Right renal cortex interstitium (tissue), 3 donors: ENCODE results near the gene LBR. TPM values are rescaled to one million over a fixed set of nuclear protein-coding genes. Genes with fewer than 3 reads are reported as not detected.

Experiments
- DNase-seq, 3 donors: peaks; one replicate each; pipeline ENCODE4 v3.0.0-alpha.2; 2013; ENCODE audit warnings: low read depth in 3 of 3, low spot score in 2 of 3
- polyA plus RNA-seq, 3 donors: library from polyadenylated mRNA; unstranded; fragments of 120-200 nt; gene quantifications; one replicate each; pipeline ENCODE4 v1.2.1, GENCODE V29; 2013; ENCODE audit not compliant: insufficient read length in 3 of 3

LBR gene
- polyA plus RNA-seq, 3 donors, result 80.3 to 85.7 (median 83.8) TPM

GRCh38 chr1:225425201-225425786 lies 2.5 kb downstream of the LBR start:
- DNase-seq, result no peak

DNA sequence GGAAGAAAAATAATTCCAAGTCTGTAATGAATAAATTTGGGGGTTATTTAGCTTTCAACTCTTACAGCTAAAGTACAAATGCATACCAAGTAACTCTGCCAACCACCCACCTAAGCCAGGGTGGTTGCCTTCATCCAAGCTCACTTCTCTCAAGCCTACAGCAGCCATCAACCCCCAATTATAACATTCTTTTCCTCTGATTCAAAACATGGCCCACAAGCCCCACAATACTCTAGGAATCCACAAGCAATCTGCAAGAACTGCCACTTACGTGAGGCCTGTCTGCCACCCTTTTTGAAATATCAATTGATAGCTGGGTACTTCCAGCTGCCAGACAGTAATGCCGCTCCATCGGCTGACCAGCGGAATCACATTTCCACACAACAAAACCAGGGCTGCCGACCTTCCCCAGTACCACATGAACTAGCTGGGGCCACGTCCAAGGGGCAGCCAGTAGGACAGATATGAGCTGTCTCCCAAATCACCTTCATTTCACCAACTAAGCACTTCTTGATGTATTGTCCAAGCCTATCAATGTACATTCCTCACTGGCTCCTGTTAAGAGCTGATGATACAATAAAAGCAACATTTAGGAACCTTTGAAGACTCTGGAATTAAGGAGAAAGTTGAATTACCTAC lies 3.2 kb downstream of the LBR start:
- no peak for DNase-seq

DNA sequence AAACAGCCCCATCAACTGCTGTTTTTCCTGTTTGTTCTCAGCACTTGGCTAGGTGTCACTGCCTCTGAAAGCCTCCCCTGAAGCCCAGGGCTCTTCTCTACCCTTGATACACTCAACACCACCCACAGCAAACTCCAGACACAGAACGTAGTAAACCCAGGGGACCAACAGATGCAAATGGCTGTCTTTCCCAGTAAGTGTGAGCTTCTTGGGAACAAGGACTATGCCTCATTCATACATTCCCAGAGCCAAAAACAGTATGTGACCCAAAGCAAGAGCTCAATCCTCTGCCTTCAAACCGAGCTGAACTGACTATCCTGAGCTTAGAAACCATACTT lies 4.4 kb downstream of the LBR start:
- no peak for DNase-seq

DNA sequence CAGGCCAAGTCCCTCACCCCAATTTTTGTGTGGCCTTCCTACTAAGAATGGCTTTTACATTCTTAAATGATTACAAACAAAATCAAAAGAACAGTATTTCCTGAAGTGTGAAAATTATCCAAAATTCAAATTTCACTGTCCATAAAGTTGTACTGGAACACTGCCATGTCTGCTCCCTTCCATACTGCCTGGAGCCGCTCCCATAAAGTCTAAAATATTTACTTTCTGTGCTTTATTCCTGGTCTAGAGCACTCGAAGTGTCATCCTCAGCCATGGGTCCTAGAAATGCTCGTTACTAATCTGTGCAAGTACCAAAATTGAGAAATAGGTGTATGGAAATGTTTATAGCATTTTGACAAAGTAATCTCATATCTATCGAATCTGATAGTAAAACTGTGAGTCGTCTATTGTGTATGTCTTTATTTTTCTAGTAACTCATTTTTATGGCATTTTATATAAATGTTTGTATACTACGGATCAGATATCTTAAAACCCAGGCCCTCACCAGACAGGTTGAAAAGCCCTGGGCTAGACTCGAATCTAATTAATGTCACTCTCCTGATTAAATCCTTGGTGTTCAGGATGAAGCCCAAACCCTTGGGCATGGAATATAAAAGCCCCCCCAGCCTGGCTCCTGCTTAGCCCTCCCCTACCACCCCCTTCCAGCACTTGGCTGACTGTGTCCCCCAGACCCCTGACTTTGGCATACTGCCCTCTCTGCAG lies 4.9 kb downstream of the LBR start:
- no peak for DNase-seq

DNA sequence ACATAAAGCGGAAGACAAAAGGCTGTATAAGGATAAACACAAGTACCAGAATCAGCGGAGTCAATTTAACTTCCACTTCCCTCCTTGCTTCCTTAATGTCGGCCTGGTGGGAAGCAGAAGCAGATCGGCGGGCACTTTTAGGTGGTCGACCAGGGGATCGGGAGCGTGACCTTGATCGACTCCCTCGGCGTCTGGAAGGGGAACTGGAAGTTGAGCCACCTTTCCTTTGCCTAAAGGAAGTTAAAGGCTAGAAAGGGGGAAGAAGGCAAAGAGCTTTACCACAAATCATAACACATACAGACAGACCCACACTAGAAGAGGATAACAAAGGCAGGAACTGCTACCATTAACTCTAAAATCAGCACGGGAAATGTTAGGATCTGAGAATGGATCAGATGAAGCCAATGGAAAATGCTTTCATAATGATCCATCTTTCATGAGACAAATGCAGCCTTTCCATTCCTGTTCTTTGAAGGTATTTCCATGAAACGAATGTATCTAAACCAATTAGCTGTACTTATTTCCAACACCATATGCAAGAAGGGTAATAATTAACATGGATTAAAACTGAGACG lies 5.7 kb downstream of the LBR start:
- DNase-seq, result no peak

GRCh38 chr1:225418598-225418997 lies 9.2 kb downstream of the LBR start:
- DNase-seq, result no peak

- DNase-seq, result no peak
Measured at GRCh38 chr1:225418059-225418458, 9.8 kb downstream of the LBR start.

GRCh38 chr1:225415967-225416745 lies 11.7 kb downstream of the LBR start:
- DNase-seq, result no peak

DNA sequence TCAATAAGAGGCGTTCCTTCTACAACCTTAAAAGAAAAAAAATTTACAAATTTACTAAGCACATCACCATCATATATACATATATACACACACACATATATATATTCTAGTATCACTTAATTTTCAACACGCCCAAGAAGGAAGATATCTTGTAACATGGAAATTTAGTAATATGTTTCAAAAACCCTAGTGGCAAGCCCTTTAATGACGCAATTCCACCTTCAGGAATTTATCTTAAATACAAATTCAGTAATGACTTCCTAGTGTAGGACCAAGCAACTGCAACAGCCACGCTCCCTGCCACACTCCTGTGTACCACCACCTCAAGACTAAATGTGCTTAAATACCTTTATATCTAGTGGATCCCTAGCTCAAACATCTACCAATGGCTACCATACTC lies 12.5 kb downstream of the LBR start:
- no peak for DNase-seq

DNA sequence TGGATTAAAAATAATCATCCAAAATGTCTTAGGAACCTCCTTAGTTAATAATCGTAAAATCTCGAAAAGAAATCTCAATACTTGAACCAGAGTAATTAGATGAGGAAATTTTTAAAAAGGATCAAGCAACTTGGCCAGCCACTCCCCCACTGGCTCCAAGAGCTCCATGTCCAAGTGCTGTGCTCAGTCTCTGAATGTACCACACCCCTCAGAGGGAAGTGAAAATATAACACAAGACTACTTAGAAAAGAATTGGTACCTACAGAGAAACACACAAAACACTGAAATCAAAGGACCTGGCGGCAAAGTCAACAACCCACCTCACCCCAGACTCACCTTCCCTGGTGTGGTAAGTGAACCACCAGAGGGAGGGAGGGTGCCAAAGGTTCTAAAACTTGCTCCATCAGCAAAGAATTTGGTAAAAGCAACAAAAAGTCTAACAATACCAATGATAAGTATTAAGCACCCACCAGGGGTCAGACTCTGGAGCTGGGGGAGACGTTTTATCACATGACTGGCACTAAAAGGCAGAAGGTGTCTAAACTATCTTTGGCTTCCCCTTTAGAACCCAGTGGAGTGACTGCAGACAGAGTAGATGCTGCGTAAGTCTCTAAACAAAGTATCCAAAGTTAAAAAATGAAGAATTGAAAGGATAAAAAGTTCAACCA lies 14.0 kb downstream of the LBR start:
- no peak for DNase-seq

- no peak for DNase-seq
Measured at GRCh38 chr1:225412803-225413351, 15.0 kb downstream of the LBR start.

GRCh38 chr1:225412321-225412720 lies 15.5 kb downstream of the LBR start:
- no peak for DNase-seq

GRCh38 chr1:225410036-225410435 lies 17.8 kb downstream of the LBR start:
- DNase-seq, result no peak

DNA sequence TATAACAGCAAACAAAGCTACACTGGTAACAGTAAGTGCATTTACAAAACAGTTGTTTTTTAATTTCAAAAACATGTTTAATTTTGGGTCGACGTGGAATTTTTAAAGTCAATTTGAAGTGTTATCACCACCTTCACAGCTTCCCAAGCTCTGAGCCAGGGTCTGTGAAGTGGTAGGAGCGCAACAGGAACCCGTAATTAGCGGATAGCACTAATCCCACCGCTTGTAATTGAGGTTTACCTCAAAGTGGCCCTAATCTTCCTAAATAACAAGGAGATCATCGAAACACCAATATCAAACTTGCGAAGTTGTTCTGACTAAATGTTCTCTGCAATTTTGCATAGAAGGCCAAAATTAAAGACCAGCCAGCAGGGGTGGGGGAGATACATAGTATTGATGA lies 18.8 kb downstream of the LBR start:
- DNase-seq, result no peak

DNA sequence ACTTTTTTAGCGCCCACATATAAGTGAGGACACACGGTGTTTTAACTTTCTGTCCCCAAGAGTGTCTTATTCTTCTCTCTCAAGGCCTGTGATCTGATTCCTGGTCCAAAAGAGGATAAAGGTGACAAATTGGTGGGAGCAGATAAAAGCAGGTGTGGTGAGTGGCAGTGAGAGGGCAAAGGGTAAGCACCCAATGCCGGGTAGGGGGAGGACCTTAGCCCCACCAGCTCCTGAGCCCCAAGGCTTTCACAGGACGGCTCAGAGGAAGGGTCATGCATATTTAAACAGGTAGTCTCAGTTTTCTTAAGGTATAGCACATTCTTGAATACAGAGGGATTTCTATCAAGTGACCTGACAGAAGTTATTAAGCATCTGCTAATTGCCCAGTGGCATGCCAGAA lies 19.6 kb downstream of the LBR start:
- DNase-seq, result no peak

- no peak for DNase-seq
Measured at GRCh38 chr1:225407755-225408154, 20.1 kb downstream of the LBR start.

GRCh38 chr1:225406976-225407725 lies 20.7 kb downstream of the LBR start:
- DNase-seq, result no peak

DNA sequence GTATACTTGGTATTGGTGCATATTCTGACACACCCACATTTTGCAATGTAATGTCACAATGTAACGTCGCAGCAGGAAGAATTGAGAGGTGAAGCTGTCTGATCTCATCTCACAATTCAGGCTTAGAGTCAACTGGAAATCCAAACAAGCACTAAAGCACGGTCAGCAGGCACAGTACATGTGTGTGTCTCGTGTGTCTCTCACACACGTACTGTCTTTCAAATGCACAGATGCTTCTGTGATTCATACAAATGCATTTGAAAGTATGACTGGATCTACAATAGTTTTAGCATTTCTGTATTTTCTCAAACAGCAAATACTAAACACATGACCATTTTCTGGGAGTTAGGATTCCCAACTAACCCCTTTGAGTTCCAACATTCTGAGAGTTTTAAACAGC lies 26.9 kb downstream of the LBR start:
- DNase-seq, result no peak

GRCh38 chr1:225396357-225396756 lies 31.5 kb downstream of the LBR start:
- DNase-seq, result no peak

DNA sequence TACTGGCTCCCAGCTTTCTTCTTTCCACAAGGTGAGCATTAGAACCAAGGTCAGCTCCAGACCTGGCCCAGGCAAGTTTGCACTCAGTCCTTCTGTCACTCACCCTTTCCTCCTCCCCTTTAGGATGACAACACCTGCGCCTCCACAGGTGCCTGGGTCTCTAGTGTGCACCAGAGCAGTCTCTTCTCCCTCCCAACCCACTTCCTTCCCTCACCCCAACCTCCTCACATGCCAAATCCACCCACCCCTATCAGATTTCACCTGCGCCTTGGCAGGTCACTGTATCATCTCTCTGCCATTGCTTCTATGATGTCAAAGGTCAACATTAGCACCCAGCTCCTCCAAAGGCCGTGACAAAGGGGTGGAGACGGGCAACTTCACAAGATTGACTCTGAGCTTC lies 38.0 kb downstream of the LBR start:
- no peak for DNase-seq
